Bronchial epithelial cell (primary cell): ENCODE data around the gene MAP2K6. TPM values are rescaled to one million over a fixed set of nuclear protein-coding genes. Genes with fewer than 3 reads are reported as not detected.

Experiments
- DNase-seq: peaks from one replicate; pipeline ENCODE4 v3.0.0-alpha.2; 2010; ENCODE audit warnings: low read depth
- FAIRE-seq: peaks from 2 replicates; lab custom pipeline; 2011; peaks lifted over from hg19 to GRCh38; lab: Jason Lieb, UNC
- H3K27me3 ChIP-seq: 2 replicates; pipeline ENCODE4 v1.5.1; 2011; ENCODE audit warnings: low read length; ENCODE audit not compliant: control insufficient read depth, insufficient read depth
- H3K36me3 ChIP-seq: 2 replicates; pipeline ENCODE4 v1.5.1; 2011; ENCODE audit warnings: low read length; ENCODE audit not compliant: control insufficient read depth, insufficient read depth
- H3K4me3 ChIP-seq: 2 replicates; pipeline ENCODE4 v1.5.1; 2011; ENCODE audit warnings: mild to moderate bottlenecking, low read depth, low read length, control low read depth
- total RNA-seq: library from RNA; depleted of rRNA; stranded (reverse); fragments of >200 nt; gene quantifications from 2 replicates; pipeline ENCODE4 v1.2.1, GENCODE V29; 2014
- TF ChIP-seq, protein P1 (sequence below): IDR thresholded peaks from 2 replicates; pipeline ENCODE4 v1.5.1; 2011; ENCODE audit warnings: mild to moderate bottlenecking, moderate library complexity, low read length, control low read depth, inconsistent platforms; ENCODE audit not compliant: insufficient read depth, severe bottlenecking

MAP2K6 gene
- total RNA-seq, 1 donor from 2014 or later, result 0.26 TPM

DNA sequence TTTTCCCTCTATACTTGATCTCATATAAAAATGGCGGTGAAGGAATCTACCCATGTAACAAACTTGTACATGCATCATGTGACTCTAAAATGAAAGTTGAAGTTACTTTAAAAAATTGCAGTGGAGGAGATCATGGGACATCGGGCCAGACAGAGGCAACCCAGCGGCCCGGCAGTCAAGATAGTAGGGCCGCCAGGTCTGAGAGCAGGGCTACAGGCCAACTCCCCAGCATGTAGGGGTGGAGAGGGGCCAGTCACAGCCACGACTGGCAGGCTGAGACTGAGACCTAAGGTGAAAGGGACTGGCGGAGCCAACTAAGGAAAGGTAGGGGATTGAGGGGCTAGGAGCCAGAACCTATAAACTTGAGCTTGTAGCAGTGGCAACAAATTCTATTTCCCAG, 150.9 kb downstream of the MAP2K6 start:
- TF ChIP-seq, protein P1, sequence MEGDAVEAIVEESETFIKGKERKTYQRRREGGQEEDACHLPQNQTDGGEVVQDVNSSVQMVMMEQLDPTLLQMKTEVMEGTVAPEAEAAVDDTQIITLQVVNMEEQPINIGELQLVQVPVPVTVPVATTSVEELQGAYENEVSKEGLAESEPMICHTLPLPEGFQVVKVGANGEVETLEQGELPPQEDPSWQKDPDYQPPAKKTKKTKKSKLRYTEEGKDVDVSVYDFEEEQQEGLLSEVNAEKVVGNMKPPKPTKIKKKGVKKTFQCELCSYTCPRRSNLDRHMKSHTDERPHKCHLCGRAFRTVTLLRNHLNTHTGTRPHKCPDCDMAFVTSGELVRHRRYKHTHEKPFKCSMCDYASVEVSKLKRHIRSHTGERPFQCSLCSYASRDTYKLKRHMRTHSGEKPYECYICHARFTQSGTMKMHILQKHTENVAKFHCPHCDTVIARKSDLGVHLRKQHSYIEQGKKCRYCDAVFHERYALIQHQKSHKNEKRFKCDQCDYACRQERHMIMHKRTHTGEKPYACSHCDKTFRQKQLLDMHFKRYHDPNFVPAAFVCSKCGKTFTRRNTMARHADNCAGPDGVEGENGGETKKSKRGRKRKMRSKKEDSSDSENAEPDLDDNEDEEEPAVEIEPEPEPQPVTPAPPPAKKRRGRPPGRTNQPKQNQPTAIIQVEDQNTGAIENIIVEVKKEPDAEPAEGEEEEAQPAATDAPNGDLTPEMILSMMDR, result no peak
- Histone ChIP-seq H3K36me3 (no peaks in the 10 kb centered on the region), H3K4me3 (no peak overlapping the region), H3K27me3 (no peaks in the 10 kb centered on the region)
- DNase-seq (no peak), FAIRE-seq (no peak)

DNA sequence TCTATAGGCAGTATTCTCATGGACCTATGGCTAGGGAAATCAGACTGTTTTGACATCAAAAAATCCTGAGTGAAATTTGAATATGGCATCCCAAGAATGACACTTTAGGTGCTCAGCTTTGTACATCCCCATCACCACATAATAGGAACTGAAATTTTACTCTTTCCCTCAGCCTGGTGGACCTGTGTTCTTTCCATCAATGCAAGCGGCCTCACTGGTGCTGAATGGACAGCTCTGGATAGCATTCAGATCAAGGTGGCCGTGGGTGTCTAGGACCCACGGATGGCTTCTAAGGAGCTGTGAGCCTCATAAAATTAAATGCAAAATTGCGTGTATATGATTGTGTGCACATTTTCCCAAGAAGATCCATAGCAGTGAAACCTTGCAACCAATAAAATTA, 152.6 kb downstream of the MAP2K6 start:
- TF ChIP-seq, protein P1, result no peak
- H3K36me3 ChIP-seq, result no peaks in the 10 kb centered on the region
- no peak overlapping the region for H3K4me3 ChIP-seq
- H3K27me3 ChIP-seq, result no peaks in the 10 kb centered on the region
- DNase-seq (peak; percentile 7), FAIRE-seq (no peak)

GRCh38 chr17:69572747-69573146, 158.2 kb downstream of the MAP2K6 start:
- DNase-seq (no peak), FAIRE-seq (no peak)
- no peaks in the 10 kb centered on the region for H3K36me3 ChIP-seq
- TF ChIP-seq, protein P1, result no peak
- no peak overlapping the region for H3K4me3 ChIP-seq
- no peaks in the 10 kb centered on the region for H3K27me3 ChIP-seq

- DNase-seq (no peak), FAIRE-seq (no peak)
- H3K36me3 ChIP-seq, result no peaks in the 10 kb centered on the region
- TF ChIP-seq, protein P1, result no peak
- H3K4me3 ChIP-seq, result no peak overlapping the region
- no peaks in the 10 kb centered on the region for H3K27me3 ChIP-seq
Observed at GRCh38 chr17:69573396-69573795, 158.9 kb downstream of the MAP2K6 start.

GRCh38 chr17:69574257-69575197, 160.0 kb downstream of the MAP2K6 start:
- FAIRE-seq (no peak), DNase-seq (no peak)
- TF ChIP-seq, protein P1, result no peak
- H3K27me3 ChIP-seq, result no peaks in the 10 kb centered on the region
- no peaks in the 10 kb centered on the region for H3K36me3 ChIP-seq
- no peak overlapping the region for H3K4me3 ChIP-seq
